ENCODE results near the gene FYB1. TPM values are rescaled to one million over a fixed set of nuclear protein-coding genes. Genes with fewer than 3 reads are reported as not detected.
A peak's percentile ranks its signal among the peaks of the same experiment; 100 is the strongest.

FYB1 gene
- total RNA-seq, 2 donors from 2014 or later: 161 to 168 TPM

DNA sequence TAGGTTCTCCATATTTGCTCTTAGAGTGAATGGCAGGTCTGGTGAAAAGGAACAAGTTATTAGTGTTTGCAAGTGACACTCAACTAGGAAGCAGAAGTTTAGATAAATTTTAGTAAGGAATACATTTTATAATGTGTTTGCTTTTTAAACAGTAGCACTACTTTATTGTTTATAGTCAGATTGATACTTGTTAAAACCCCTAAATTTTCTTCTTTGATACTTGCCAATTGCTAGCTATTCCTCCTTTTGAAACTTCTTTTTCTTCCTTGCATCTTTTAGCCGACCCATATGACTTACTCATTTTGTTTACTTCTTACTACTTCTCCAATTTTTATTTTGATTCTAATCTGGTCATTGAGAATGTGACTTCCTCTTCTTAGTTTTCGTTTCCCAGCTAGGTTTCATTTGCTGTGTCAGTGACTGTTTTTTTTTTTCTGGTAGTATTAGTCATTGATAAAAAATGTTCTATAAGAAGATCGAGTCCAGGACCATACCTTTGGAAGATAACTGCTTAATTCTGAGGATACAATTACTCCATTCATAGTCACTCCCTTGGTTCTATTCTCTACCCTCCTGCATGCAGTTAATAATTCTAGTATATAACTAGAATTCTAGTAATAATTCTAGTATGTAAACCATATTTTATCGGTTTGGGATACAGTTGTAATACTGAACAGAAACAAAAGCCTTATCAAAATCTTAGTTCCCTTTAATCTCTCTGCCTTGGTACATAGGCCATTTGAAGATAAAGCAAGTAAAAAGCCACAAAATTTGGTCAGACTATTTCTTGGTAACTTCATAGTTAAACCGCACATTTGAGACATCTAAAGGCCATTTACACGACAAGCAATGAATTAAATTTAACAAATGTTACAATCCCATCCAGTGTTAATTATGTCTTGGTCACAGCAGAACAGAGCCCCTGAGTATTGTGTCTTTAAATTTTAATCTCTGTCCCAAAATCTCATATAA is 142.3 kb downstream of the FYB1 start:
- no peak overlapping the region for H3K27ac Mint-ChIP-seq
- no peak for DNase-seq (ENCODE audit: low spot score in 2 of 2)
- no peaks in the 10 kb centered on the region for H3K9me3 Mint-ChIP-seq
- ATAC-seq: no peak
- peaks cover 0 to 6% of the 10 kb centered on the region in 2 donors for H3K36me3 Mint-ChIP-seq

DNA sequence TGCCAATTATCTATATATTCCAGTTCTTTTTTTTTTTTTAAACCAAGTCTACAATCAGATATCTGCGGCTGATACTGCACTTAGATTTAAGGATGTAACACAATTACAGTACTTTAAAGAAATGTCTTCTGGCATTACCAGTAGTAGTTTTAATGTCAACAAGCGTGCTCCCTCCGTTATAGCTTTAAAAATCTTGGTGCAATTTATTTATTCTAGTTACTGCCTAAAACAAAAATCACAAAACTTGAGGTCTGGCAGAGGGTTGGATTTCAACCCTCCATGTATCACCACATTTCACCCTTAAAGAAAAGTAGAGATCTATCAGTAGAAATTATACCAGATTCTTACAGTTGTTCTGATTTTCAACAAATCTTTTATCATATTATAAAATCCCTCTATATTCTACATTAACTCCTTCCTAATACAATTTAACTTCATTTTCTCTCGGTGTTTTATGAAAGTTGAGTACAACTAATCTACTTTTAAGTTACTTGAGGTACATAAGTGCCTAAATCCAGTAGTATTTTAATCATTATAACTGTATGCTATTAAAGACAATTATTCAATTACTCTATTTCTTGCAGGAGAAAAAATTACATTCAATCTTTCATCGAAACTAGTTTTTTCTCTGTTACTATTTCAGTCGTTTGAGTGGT is 143.1 kb downstream of the FYB1 start:
- DNase-seq (ENCODE audit: low spot score in 2 of 2): no peak
- ATAC-seq: no peak
- Mint-ChIP-seq H3K9me3 (no peaks in the 10 kb centered on the region), H3K36me3 (peaks cover 0 to 6% of the 10 kb centered on the region in 2 donors), H3K27ac (no peak overlapping the region)

DNA sequence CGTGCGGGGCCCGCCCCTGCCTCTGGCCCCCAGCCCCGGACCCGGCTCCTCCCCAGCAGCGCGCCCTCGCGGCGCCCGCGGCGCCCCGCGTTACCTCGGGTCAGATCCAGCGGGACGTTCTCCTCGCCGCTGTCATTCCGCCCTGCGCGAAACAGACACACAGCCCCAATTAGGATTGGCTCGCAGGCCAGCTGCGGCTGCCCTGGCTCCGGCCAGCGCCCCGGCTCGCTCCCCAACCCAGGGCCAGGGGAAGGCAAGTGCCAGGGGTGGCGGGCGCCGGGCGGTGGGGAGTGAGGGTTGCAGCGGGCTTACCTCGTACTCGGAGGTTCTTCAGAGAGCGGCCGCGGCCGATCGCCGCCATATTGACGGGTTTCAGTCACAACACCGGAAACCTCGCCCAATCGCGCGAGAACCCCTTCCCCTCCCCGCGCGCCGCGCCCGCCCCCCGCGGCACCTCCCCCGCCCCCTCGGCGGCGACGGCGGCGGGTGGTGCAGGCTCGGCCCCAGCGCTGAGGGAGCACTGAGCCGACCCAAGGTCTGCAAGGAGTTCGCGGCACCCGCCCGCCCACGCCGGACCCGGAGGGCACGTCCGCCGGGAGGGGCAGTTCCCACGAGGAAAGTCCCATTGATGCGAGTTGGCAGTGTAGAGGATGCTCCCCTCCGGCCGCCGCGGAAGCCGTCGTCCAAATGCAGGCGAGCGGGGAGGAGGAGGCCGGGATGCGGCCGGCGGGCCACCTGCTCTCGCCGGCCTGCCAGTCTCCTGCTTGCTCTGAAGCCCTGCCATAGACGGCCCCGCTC is 145.1 kb downstream of the FYB1 start, which contains the start of gene RICTOR:
Gene RICTOR, minus strand, starts transcription at position 383 of the 798 bp plus-strand sequence. Its CDS starts 22 bp downstream, at position 361.
- peak; percentile 93 to 94 for DNase-seq (ENCODE audit: low spot score in 2 of 2)
- ATAC-seq: peak; percentile 82 to 90
- H3K27ac Mint-ChIP-seq: peak within 1 kb of the TSS; percentile 92 to 97
- no peaks in the 10 kb centered on the region for H3K9me3 Mint-ChIP-seq
- H3K36me3 Mint-ChIP-seq: peaks cover 0 to 14% of the 10 kb centered on the region in 2 donors

DNA sequence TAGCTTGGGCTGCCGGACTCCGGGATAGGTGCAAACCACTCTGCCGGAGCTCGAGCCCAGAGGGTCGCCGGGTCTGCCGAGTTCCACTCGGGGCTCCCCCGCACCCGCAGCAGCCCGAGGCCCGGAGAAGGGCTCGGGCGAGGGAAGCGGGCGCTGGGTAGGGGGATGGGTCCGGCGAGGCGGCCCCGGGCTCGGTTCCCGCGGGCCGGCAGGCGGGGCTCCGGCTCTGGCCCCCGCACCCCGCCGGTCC is 145.7 kb downstream of the FYB1 start:
- peak overlapping the region; percentile 92 to 95 for H3K27ac Mint-ChIP-seq
- no peaks in the 10 kb centered on the region for H3K9me3 Mint-ChIP-seq
- ATAC-seq (peak; percentile 21 to 34), DNase-seq (ENCODE audit: low spot score in 2 of 2) (no peak)
- peaks cover 0 to 18% of the 10 kb centered on the region in 2 donors for H3K36me3 Mint-ChIP-seq

DNA sequence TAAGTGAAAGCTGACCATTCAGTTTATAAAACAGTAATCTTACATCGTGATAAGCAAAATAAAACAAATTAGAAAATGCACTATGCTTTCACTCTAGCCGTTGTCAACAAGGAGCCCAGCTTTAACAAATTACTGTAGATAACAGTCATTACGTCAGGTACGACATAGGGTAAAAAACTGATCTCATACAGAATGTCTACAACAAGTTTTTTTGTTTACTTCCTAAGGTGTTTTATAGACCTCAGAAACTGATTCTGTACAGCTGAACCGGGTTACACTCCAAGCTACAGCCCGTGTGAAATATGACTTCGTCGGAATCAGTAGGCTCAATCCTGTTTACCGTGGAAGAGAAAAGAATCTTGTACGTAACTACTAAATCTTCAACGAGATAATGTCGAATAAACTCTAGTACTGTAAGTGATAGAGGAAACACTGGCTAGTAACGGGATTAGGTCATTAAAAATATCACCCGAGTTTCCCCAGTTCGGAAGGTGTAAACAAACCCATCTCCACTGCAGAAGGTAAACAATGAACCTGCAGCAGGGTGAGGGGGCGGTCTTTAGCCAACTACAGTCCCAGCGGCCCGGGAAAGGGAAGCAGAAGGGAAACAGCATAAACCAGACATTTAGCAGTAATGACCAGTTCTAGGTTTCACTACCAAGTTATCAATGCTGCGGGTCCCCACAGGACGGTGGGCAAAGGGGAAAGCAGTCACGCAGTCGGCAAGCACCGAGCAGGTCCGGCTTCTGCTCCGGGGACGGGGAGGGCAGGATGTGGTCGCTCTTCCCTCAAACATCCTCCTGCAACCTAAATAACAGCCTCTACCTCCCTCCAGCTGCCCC is 146.2 kb downstream of the FYB1 start:
- Mint-ChIP-seq H3K36me3 (peaks cover 5 to 23% of the 10 kb centered on the region in 2 donors), H3K9me3 (no peaks in the 10 kb centered on the region), H3K27ac (peak overlapping the region; percentile 92 to 95)
- peak; percentile 40 to 76 for ATAC-seq
- peak; percentile 41 to 86 for DNase-seq (ENCODE audit: low spot score in 2 of 2)

DNA sequence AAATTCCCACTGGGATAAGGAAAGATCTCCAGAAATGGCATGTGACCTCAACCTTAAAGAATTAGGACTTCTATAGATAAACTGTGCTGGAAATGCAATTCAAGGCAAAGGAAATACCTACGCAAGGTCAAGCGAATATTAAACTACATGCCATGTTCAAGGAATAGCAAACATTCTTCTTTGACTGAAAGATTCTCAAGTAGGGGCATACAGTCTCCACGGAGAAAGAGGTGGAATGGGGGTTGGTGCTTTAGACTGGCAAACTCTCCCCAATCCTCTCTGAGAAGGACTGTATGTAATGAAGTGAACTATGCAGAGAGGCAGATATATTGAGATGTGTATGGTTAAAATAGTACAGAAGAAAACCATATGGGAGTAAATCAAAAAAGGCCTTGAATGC is 151.3 kb downstream of the FYB1 start:
- H3K9me3 Mint-ChIP-seq: peaks cover 13 to 22% of the 10 kb centered on the region in 2 donors
- no peak overlapping the region for H3K27ac Mint-ChIP-seq
- H3K36me3 Mint-ChIP-seq: peaks cover 24 to 53% of the 10 kb centered on the region in 2 donors
- no peak for ATAC-seq
- DNase-seq (ENCODE audit: low spot score in 2 of 2): no peak

DNA sequence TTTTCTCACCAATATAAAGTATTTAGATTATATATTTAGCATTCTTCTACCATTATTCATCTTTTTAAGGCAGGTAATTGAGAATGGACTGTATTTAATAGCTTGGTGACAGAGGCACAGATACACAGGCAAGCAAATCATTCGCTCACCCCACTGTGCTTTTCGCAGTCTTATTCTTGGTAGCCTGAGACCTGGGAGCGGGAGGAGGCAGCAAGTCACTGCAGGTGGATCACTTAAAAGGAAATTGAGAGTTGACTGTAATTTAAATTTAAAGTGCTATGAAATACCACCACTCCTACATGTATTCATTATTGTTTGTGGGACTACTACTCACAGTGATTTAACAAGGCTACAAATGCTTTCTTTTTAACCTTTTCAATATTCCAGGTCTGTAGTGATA is 154.9 kb downstream of the FYB1 start:
- no peak for DNase-seq (ENCODE audit: low spot score in 2 of 2)
- peaks cover 13 to 22% of the 10 kb centered on the region in 2 donors for H3K9me3 Mint-ChIP-seq
- no peak for ATAC-seq
- peaks cover 24 to 45% of the 10 kb centered on the region in 2 donors for H3K36me3 Mint-ChIP-seq
- no peak overlapping the region for H3K27ac Mint-ChIP-seq

DNA sequence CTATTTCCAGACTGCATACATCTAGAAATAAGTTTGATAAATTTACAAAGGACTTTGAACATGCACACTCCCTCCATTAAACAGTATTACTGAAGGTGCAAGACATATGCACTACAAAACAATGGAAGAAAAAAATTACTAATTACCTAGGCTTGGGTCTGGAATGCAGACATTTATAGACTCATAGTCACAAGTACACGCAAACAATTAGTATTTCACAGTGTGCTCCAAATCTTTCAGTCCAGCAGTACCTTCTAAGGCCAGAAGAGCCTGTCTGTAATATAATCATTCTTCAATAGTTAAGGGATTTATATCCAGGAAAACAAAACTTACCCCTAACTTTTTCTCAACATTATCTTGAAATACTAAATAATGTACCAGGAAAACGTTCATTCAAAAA is 156.3 kb downstream of the FYB1 start:
- Mint-ChIP-seq H3K27ac (no peak overlapping the region), H3K9me3 (peaks cover 13 to 22% of the 10 kb centered on the region in 2 donors), H3K36me3 (peaks cover 18 to 32% of the 10 kb centered on the region in 2 donors)
- ATAC-seq (no peak), DNase-seq (ENCODE audit: low spot score in 2 of 2) (no peak)

DNA sequence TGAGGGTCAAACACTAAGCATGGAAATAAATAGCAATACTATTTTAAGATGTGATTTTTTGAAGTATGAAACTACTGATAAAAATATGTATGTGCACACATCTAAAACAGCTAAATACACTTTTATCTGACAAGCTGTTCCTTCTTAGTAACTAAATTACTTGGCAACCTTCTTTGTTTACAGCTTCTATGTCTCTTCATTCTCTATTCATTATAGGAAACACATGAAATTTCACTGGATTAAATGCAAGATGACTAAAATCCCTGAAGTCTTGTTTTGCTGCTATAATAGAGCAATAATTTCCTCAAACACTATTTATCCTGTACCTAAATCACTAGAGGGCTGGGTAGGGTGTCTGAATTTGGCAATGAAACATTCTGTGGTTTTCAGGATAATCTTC is 156.8 kb downstream of the FYB1 start:
- DNase-seq (ENCODE audit: low spot score in 2 of 2): no peak
- ATAC-seq: peak in 1 of 2 donors; percentile 64
- no peak overlapping the region for H3K27ac Mint-ChIP-seq
- H3K9me3 Mint-ChIP-seq: peaks cover 10 to 18% of the 10 kb centered on the region in 2 donors
- peaks cover 13 to 27% of the 10 kb centered on the region in 2 donors for H3K36me3 Mint-ChIP-seq

DNA sequence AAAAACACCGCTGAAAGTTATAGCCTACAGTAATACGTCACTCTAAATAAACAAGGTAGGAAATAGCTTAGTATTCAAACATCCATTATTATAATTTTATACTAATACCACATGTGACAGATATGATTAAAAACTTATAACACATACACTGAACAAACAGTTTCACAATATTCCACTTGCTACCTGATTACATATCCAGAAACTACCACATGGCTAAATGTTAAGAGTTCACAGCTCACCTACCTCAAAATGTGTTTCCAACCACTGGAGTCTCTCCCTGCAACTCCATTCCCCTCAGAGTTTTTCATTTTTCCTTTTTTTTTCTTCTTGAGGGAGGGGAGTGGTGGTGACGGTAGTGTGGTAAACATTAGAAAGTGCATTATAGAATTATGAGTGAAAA is 157.3 kb downstream of the FYB1 start:
- ATAC-seq (peak in 1 of 2 donors; percentile 47), DNase-seq (ENCODE audit: low spot score in 2 of 2) (no peak)
- Mint-ChIP-seq H3K36me3 (peaks cover 9 to 23% of the 10 kb centered on the region in 2 donors), H3K9me3 (peaks cover 7 to 15% of the 10 kb centered on the region in 2 donors), H3K27ac (no peak overlapping the region)

DNA sequence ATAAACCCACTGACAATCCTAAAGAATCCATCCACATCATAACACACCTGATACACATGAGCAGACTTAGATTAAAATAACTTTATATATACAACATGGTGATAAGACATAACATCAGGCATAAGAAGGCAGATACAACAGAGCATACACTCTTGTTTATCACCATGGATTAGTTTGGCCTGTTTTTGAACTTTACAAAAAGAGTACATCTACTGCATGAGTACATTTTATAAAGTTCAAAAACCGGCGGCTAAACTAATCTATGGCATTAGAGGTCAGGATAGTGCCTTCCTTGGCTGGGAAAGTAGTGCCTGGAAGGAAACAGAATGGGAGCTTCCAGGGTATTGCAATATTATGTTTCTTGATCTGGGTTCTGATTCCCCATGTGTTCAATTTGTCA is 160.3 kb downstream of the FYB1 start:
- no peak overlapping the region for H3K27ac Mint-ChIP-seq
- peaks cover 9 to 11% of the 10 kb centered on the region in 2 donors for H3K36me3 Mint-ChIP-seq
- DNase-seq (ENCODE audit: low spot score in 2 of 2) (no peak), ATAC-seq (no peak)
- H3K9me3 Mint-ChIP-seq: no peaks in the 10 kb centered on the region

DNA sequence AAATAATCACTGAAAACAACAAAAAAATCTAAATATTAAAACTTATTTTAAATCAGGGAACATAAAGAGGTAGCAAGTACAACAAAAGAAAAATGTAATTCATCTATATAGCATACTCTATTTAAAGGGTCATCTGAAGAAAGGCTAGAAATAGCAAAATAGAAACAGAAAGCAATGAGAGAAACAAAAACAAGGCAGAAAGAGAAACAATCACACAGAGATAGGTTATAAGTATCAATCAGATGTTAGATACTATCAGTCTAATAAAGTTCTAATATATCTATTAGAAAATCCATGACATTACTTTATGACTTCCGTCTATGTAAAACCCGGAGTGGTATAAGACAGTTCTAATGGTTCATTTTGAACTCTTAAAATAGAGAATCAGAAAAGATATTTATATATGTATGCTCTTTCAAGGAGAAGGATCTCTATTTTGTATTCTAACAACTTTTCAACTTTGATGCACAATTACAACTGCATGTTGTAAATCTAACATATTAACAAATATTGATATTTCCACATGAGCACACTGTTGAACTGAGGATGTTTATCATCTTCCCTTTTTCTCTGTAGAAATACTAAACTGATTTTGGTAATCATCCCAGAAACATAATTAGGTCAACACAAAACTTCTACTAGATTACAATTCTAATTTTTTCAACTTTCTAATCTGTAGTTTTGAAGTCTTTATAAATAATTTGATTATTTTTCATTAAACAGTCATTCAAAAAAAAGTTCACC is 161.0 kb downstream of the FYB1 start:
- H3K9me3 Mint-ChIP-seq: no peaks in the 10 kb centered on the region
- peak in 1 of 2 donors; percentile 47 for ATAC-seq
- no peak overlapping the region for H3K27ac Mint-ChIP-seq
- no peak for DNase-seq (ENCODE audit: low spot score in 2 of 2)
- peaks cover 9 to 11% of the 10 kb centered on the region in 2 donors for H3K36me3 Mint-ChIP-seq

DNA sequence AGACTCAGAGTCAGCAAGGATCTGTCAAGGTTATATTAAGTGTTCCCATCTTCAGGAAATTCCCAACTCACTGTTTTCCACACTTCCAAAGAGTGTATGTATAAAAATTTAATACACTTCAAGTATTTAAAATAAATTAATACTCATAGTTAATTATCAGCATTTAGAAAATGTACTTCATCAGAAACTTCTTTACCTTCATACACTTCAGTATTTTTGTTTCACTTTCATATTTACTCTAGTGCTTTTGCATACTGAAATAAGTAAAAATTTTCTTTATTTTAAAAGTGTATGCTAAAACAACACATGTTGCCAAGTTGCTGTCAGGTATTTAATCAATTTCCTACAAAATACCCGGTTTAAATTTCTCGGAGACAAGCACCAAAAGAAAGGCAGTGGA is 161.6 kb downstream of the FYB1 start:
- no peak for DNase-seq (ENCODE audit: low spot score in 2 of 2)
- no peak overlapping the region for H3K27ac Mint-ChIP-seq
- H3K9me3 Mint-ChIP-seq: no peaks in the 10 kb centered on the region
- ATAC-seq: no peak
- H3K36me3 Mint-ChIP-seq: peaks cover 9 to 11% of the 10 kb centered on the region in 2 donors

DNA sequence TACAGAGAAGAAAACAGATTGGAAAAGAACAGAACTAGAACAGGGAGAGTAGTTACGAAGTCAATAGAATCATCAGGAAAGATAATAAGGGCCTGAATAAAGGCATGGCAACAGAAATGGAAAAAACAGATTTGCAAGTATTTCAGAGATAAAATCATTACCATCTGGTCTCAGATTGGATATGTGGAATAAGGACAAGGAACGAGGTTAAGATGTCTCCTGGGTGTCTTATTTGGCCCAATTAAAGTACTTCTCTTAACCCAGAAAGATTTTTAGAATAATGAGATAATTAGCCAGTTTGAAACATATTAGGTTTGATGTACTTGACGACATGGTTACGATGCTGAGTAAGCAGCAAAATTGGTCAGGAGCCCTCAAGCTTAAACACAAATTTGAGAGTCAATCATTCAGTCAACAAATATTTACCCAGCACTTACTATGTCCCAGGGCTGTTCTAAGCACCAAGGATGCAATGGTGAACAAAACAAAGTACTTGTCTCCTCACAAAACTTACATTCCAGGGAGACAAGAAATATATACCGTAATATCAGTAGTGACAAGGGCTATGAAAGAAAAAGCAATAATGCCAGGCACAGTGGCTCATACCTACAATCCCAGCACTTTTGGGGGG is 163.5 kb downstream of the FYB1 start:
- peaks cover 9 to 11% of the 10 kb centered on the region in 2 donors for H3K36me3 Mint-ChIP-seq
- no peak for ATAC-seq
- H3K27ac Mint-ChIP-seq: no peak overlapping the region
- DNase-seq (ENCODE audit: low spot score in 2 of 2): no peak
- H3K9me3 Mint-ChIP-seq: no peaks in the 10 kb centered on the region

All from activated naive CD4-positive, alpha-beta T cell treated with anti-CD3 and anti-CD28 coated beads, Interleukin-2, amount 50 U/mL, for 72 hours (primary cell).